ENCODE results near the gene ROBO1. TPM values are rescaled to one million over a fixed set of nuclear protein-coding genes. Genes with fewer than 3 reads are reported as not detected.

ROBO1 gene
- total and polyA plus RNA-seq, 2 of the 13 experiments (the other 11 are each of a cell fraction or from before 2014, with no cell fraction given): 52.2 to 71.0 TPM

DNA sequence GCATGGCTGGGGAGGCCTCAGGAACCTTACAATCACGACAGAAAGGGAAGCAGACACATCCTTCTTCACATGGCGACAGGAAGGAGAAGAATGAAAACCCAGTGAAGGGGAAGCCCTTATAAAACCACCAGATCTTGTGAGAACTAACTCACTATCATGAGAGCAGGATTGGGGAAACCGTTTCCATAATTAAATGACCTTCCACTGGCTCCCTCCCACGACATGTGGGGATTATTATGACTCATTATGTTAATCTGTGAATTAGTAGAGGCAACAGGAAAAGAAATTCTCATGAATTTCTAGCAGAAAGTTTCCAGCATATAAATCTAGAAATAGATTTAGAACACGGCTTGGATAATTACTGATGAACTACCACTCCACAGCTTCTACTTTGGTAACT lies 937.3 kb downstream of the ROBO1 start:
- BruUV-seq (replicated peaks): no TSS peak
- over 99% methylated on average over 5 of the region's 5 CpGs for WGBS (ENCODE audit: low lambda C conversion rate)
- no peak overlapping the region for H3K4me3 ChIP-seq (replicated peaks in 1 of 3; ENCODE audit: insufficient read depth in 1 of 3, low read depth in 2 of 3, low read length in 3 of 3)
- in situ Hi-C loops (cut with HindIII; ENCODE audit: extremely low pct_ligation_motif_present, low pct_unique_long_range_greater_than_20kb) (no loop called here), intact Hi-C loops (cut with micrococcal nuclease; ENCODE audit: unreplicated experiment) (loop anchor here (5.0 kb wide), 4 partner anchors 78 to 187 kb away; no protein-coding TSS in a partner anchor)
- ChIA-PET CTCF (ENCODE audit: low intra/inter-chr PET ratio, low total read pairs) (no interaction called here), POLR2A (no interaction called here)
- FAIRE-seq (no peak), DNase-seq (ENCODE audit: low spot score) (no peak), ATAC-seq (no peak)
- no peak overlapping the region for H3K27ac ChIP-seq (ENCODE audit: extremely low read length, insufficient read depth, low read length)
- no peaks in the 10 kb centered on the region for H3K27me3 ChIP-seq (ENCODE audit: control insufficient read depth in 1 of 2, insufficient read depth in 2 of 2, low read length in 2 of 2)
- no peaks in the 10 kb centered on the region for H3K9me3 ChIP-seq (ENCODE audit: low read length)
- no peak overlapping the region for H3K9ac ChIP-seq (ENCODE audit: insufficient read depth, low read depth, low read length)
- H3K4me1 ChIP-seq (ENCODE audit: insufficient read depth, low read length): peaks cover 52% of the 10 kb centered on the region
- peaks cover 44% of the 10 kb centered on the region for H3K79me2 ChIP-seq (ENCODE audit: insufficient read depth, low read length)
- TF ChIP-seq SMAD9 (CRISPR knock-in tag; IDR thresholded peaks at IDR 0.05) (no peak), ZNF7 (CRISPR knock-in tag; IDR thresholded peaks at IDR 0.05) (no peak)
- TF ChIP-seq, protein P1, sequence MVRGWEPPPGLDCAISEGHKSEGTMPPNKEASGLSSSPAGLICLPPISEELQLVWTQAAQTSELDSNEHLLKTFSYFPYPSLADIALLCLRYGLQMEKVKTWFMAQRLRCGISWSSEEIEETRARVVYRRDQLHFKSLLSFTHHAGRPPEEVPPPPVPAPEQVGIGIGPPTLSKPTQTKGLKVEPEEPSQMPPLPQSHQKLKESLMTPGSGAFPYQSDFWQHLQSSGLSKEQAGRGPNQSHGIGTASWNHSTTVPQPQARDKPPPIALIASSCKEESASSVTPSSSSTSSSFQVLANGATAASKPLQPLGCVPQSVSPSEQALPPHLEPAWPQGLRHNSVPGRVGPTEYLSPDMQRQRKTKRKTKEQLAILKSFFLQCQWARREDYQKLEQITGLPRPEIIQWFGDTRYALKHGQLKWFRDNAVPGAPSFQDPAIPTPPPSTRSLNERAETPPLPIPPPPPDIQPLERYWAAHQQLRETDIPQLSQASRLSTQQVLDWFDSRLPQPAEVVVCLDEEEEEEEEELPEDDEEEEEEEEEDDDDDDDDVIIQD (CRISPR knock-in tag; IDR thresholded peaks at IDR 0.05; ENCODE audit: low read depth): 0 out of 2 replicates have a peak, but pooled peaks have one; percentile 22
- H2AFZ ChIP-seq (ENCODE audit: low read length): no peak overlapping the region
- no peaks in the 10 kb centered on the region for H4K20me1 ChIP-seq (ENCODE audit: insufficient read depth, low read length)
- H3K4me2 ChIP-seq (ENCODE audit: low read depth, low read length): no peak overlapping the region
- H3K36me3 ChIP-seq (replicated peaks in 1 of 2; ENCODE audit: control insufficient read depth in 1 of 2, insufficient read depth in 2 of 2, low read length in 2 of 2): peaks cover 0 to 3% of the 10 kb centered on the region in 2 experiments; a peak in 1 of 5 replicates

DNA sequence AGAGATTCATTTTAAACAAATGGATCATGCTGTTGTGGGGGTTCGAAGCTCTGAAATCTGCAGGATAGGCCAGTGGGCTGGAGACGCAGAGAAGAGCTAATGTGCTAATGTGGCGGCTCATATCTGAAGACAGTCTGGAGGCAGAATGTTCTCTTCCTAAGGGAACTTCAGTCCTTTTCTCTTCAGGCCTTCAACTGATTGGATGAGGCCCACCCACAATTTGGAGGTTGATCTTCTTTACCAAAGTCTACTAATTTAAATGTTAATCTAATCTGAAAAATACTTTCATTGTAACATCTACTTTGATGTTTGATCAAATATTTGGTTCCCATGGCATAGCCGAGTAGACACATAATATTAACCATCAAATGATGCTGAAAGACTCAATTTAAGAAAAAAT lies 940.2 kb downstream of the ROBO1 start:
- Histone ChIP-seq H3K9me3 (ENCODE audit: low read length) (no peaks in the 10 kb centered on the region), H3K9ac (ENCODE audit: insufficient read depth, low read depth, low read length) (no peak overlapping the region), H3K4me2 (ENCODE audit: low read depth, low read length) (no peak overlapping the region), H3K4me1 (ENCODE audit: insufficient read depth, low read length) (peaks cover 52% of the 10 kb centered on the region), H2AFZ (ENCODE audit: low read length) (no peak overlapping the region), H3K36me3 (replicated peaks in 1 of 2; ENCODE audit: control insufficient read depth in 1 of 2, insufficient read depth in 2 of 2, low read length in 2 of 2) (peaks cover 0 to 3% of the 10 kb centered on the region in 2 experiments; a peak in 1 of 5 replicates), H3K27ac (ENCODE audit: extremely low read length, insufficient read depth, low read length) (no peak overlapping the region), H3K4me3 (replicated peaks in 1 of 3; ENCODE audit: insufficient read depth in 1 of 3, low read depth in 2 of 3, low read length in 3 of 3) (no peak overlapping the region), H3K27me3 (ENCODE audit: control insufficient read depth in 1 of 2, insufficient read depth in 2 of 2, low read length in 2 of 2) (no peaks in the 10 kb centered on the region), H3K79me2 (ENCODE audit: insufficient read depth, low read length) (peaks cover 43% of the 10 kb centered on the region), H4K20me1 (ENCODE audit: insufficient read depth, low read length) (no peaks in the 10 kb centered on the region)
- in situ Hi-C loops (cut with HindIII; ENCODE audit: extremely low pct_ligation_motif_present, low pct_unique_long_range_greater_than_20kb): no loop called here
- ChIA-PET POLR2A (no interaction called here), CTCF (ENCODE audit: low intra/inter-chr PET ratio, low total read pairs) (no interaction called here)
- BruUV-seq (replicated peaks): no TSS peak
- no peak for ATAC-seq
- TF ChIP-seq, protein P2, sequence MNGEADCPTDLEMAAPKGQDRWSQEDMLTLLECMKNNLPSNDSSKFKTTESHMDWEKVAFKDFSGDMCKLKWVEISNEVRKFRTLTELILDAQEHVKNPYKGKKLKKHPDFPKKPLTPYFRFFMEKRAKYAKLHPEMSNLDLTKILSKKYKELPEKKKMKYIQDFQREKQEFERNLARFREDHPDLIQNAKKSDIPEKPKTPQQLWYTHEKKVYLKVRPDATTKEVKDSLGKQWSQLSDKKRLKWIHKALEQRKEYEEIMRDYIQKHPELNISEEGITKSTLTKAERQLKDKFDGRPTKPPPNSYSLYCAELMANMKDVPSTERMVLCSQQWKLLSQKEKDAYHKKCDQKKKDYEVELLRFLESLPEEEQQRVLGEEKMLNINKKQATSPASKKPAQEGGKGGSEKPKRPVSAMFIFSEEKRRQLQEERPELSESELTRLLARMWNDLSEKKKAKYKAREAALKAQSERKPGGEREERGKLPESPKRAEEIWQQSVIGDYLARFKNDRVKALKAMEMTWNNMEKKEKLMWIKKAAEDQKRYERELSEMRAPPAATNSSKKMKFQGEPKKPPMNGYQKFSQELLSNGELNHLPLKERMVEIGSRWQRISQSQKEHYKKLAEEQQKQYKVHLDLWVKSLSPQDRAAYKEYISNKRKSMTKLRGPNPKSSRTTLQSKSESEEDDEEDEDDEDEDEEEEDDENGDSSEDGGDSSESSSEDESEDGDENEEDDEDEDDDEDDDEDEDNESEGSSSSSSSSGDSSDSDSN (CRISPR knock-in tag; IDR thresholded peaks at IDR 0.05): no peak
- no peak for TF ChIP-seq ZNF441 (CRISPR knock-in tag; IDR thresholded peaks at IDR 0.05; ENCODE audit: borderline replicate concordance)
- TF ChIP-seq, protein P3, sequence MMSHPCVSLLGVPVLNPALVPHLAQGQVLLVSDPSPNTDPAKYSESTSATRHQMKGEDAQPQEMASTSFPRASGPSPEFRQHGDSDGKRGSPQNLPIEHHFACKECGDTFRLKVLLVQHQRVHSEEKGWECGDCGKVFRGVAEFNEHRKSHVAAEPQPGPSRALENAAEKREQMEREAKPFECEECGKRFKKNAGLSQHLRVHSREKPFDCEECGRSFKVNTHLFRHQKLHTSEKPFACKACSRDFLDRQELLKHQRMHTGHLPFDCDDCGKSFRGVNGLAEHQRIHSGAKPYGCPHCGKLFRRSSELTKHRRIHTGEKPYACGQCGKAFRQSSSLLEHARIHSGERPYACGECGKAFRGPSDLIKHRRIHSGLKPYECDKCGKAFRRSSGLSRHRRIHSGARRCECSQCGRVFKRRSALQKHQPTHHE (CRISPR knock-in tag; IDR thresholded peaks at IDR 0.05; ENCODE audit: borderline replicate concordance): no peak
- TF ChIP-seq KAT8 (CRISPR knock-in tag; IDR thresholded peaks at IDR 0.05): no peak
- TF ChIP-seq EHMT2 (IDR thresholded peaks at IDR 0.05; ENCODE audit: borderline replicate concordance, low read depth, low read length): no peak
- TF ChIP-seq AGO2 (optimal IDR thresholded peaks at IDR 0.05; ENCODE audit: low read depth, low read length): peak; percentile 13
- TF ChIP-seq, protein P4, sequence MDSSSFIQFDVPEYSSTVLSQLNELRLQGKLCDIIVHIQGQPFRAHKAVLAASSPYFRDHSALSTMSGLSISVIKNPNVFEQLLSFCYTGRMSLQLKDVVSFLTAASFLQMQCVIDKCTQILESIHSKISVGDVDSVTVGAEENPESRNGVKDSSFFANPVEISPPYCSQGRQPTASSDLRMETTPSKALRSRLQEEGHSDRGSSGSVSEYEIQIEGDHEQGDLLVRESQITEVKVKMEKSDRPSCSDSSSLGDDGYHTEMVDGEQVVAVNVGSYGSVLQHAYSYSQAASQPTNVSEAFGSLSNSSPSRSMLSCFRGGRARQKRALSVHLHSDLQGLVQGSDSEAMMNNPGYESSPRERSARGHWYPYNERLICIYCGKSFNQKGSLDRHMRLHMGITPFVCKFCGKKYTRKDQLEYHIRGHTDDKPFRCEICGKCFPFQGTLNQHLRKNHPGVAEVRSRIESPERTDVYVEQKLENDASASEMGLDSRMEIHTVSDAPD (CRISPR knock-in tag; IDR thresholded peaks at IDR 0.05): no peak
- TF ChIP-seq ZNF235 (CRISPR knock-in tag; IDR thresholded peaks at IDR 0.05; ENCODE audit: borderline replicate concordance): no peak
- no peak for FAIRE-seq
- no peak for DNase-seq (ENCODE audit: low spot score)
- intact Hi-C loops (cut with micrococcal nuclease; ENCODE audit: unreplicated experiment): no loop called here
- 97% methylated on average over 4 of the region's 4 CpGs for WGBS (ENCODE audit: low lambda C conversion rate)
